Activated CD4-positive, CD25-positive, alpha-beta regulatory T cell treated with anti-CD3 and anti-CD28 coated beads, Interleukin-2, amount 50 U/mL, for 16 hours (primary cell): ENCODE measurements around the gene NT5C2.

Experiments used
- DNase-seq: peaks from one replicate; pipeline ENCODE4 v3.0.0-alpha.2; 2020; ENCODE audit warnings: low read depth, low spot score

The NT5C2 gene

DNA sequence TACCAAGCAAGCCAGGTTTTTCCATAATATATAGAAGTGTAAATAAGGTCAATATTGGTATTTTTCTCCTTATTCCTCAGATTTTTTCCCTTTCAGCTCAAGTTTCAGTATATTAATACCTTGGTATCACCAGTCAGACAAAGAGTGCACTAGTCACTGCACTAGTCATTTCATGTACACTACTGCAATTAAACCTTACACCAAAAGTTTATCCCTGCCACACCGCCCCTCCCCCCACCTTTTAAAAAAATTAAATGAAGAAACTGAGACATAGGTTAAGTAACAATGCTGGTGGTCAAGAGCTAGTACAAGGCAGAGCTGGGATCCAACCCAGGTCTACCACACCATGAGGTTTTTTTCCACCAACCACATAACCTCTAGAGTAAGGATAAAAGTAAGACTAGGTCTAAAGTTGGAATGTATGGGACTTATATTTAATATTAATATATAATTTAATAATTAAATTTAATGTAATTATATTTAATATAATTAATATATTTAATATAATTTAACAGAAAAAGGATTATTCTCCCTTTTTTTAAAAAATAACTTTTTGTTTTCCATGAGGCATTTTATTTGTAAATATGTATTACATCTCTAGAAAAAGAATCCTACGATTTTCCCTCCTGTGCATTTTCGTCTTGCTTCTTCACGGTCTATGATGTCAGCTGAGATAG is 68.5 kb downstream of the NT5C2 start:
- no peak for DNase-seq

DNA sequence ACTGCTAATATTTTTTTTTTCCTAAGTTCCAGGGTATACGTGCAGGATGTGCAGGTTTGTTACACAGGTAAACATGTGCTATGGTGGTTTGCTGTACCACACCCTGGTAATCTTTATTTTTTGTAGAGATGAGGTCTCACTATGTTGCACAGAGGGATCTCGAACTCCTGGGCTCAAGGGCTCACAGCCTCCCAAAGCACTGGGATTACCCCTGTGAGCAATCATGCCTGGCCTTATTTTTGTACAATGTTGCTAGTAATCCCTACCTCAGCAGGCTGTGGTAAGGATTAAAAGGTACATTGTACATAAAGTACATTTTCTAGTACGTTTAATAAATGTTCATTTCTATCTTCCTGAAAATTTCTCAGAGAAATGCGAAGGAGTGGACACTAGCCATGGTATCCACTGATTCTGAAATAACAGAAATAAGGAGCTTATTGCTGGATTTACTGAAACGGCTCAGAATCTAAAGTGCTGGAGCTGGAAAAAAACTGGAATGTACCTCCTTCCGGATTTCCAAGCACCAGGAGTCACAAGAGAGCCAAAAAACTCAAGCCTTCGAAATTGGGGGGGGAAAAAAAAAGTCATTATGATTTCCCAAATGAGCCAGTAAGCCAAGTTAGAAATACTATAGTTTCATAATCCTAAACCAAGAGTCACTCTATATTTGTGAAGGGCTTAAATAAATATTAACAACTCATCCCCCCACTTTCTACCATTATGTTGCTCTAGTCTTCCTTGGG is 69.6 kb downstream of the NT5C2 start:
- DNase-seq = no peak

DNA sequence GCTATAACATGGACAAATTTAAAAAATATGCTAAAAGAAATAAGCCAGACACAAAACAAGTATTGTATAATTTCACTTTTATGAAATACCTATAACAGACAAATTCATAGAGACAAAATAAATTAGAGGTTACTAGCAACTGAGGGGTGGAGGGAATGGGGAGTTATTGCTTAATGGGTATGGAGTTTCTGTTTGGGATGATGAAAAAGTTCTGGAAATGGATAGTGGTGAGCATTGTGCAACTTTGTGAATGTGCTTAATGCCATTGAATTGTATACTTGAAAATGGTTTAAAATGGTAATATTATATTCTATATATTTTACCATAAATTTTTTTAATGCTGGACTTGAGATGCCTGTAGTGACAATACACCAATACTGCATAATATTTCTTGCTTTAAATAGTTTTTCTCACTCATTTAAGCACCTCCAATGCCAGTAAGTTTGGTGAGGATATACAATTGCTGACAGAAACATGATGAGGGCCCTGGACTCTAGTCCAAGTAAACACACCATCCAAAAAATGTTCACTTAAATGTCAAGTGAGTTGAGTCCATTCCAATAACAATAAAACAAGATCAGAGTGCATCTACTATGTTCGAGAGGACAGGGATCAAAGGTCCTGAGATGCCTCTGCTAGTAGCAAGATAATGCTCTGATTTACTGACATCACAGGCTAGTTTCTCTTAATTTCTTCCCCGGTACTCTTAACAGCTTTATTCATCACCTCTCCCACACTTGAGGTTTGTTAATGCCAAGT is 71.9 kb downstream of the NT5C2 start:
- no peak for DNase-seq

DNA sequence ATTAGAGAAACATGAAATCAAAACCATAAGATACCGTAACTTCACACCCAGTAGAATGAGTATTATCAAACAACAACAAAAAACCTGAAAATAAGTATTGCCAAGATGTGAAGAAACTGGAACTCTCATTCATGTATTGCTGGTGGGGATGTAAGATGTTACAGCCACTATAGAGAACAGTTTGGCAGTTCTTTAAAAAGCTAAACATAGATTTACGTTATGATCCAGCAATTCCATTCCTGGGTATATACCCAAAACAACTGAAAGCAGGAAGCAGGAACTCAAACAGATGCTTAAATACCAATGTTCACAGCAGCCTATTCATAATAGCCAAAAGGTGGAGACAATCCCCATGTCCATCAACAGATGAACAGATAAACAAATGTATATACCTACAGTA is 72.5 kb downstream of the NT5C2 start:
- DNase-seq = no peak

DNA sequence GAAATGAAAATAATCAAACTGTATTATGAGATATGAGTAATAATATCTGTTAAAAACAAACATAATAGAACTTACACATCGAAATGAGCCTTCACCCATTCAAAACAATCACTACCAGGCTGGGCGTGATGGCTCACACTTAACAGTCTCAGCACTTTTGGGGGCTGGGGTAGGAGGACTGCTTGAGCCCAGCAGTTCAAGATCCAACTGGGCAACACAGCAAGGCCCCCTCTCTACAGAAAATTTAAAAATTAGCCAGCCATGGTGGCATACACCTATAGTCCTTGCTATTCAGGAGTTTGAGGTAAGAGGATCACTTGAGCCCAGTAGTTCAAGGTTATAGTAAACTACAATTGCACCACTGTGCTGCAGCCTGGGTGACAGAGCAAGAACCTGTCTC is 75.8 kb downstream of the NT5C2 start:
- no peak for DNase-seq

DNA sequence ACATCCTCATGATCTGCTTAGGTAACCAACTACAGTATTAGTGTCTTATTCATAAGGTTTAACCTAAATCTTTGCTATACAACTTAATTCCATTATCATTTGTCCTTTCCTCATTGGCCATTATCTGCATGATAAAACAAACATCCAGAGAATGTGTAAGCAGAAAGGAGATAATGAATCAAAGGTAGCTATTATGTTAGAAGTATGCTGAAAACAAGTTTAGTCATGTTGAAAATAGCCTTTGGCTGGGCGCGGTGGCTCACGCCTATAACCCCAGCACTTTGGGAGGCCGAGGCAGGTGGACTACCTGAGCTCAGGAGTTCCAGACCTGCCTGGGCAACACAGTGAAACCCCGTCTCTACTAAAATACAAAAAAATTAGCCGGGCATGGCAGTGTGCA is 78.2 kb downstream of the NT5C2 start:
- DNase-seq = no peak

DNA sequence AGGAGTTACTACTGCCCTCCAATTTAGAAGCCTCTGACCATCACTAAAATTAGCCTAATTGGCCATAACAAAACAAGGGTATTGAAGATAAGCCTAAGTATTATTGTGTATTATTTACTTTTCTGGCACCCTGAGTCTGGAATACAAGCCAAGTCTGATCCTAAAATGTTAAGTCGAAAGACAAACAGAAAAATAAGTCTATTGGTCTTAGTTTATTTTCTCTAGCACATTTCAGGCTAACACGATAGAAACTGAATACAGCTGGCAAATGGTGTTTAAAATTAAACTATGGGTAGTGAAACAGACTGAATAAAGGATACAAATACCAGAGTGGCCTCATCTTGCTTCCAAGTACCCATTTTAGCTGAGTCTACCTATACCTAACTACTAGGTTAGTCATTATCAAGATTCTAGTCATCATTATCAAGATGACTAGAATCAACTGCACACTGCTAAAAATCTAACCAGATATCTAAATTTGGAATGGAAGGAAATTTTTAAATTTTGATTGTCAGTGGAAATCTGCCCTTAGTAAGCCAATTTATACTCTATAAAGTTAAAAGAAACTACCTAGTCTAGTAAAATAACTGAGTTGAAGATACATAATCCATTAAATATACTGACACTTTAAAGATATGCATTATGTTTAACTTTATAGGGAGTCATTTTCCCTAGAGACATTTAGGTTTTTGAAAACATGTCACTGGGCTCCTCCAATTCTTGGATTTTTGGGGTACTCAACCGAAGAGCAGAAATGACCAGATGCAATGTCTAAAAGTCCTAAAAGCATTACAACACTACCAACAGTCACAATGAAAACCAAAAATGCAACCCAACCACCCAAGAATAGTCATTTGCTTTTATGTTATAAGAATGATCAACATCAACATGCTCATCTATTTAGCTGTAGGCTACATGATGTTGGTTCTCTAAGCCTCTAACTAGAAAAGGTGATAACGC is 80.9 kb downstream of the NT5C2 start:
- no peak for DNase-seq

DNA sequence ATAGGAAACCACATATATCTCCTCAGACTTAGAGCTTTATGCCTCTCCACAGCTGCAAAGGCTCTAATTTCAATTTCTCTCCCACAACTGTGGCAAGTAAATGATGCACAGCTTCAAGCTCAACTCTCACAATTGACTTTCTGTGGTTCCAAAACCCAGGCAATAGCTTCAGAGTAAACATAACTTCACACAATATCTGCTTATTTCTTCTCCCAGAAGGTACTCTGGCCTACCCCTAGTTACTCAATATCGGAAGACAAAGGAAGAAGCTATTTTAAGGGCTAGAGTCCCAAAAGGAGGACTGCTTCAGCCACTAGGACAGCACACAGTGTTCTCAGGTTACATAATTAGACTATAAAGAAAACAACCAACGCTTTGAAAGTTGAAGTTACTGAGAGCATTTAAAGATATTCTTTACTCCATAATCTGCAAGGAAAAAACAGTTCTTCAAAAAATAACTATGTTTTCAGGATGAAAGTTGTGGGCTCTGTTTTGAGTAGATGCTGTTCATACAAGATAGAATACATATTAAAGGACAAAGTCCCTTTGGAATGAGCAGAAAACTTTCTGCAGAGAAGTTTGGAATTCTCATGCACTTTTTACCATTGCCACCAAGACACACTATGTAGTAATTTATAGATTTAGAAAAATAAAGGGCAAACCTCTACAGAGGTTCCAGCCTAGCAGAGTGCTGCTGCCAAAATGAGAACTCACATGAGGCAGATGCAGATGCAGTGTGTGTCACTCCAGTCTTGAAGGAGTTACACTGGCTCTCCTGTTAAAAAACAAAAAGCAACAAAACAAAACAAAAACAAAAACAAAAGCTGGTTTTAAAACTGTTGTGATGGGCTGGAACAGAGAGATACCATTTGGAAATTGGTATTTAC is 81.8 kb downstream of the NT5C2 start:
- no peak for DNase-seq

DNA sequence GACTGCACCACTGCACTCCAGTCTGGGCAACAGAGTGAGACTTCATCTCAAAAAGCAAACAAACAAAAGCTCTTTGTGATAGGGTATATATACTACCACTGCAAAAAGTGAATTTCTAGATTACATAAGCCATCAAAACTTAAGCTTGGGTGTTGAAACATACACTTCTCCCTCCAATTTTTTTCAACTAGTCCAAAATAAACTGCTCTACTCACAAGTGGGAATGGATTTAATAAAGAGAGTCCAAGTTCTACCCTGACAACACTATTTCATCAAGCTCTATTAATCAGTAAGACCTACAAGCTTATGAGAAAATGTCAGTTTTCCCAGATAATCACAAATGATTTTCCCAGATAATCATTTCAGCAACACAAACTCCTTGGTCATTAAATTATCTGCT is 82.7 kb downstream of the NT5C2 start:
- no peak for DNase-seq

DNA sequence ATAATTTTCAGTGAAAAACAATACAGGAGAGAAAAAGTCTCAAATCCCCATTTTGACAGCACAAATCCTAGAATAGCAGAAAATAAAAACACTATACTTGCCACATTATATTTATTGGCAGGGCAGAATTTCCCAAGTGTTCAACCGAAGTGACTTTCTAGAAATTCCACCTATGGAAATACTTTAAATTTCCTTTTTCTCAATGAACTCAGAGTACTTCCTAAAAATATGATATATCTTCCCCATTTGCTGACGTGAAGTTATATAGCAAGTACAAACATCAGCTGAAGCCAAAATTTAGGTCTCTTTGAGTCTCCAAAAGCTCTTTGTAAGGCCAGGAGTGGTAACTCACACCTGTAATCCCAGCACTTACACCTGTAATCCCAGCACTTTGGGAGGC is 83.3 kb downstream of the NT5C2 start:
- no peak for DNase-seq

DNA sequence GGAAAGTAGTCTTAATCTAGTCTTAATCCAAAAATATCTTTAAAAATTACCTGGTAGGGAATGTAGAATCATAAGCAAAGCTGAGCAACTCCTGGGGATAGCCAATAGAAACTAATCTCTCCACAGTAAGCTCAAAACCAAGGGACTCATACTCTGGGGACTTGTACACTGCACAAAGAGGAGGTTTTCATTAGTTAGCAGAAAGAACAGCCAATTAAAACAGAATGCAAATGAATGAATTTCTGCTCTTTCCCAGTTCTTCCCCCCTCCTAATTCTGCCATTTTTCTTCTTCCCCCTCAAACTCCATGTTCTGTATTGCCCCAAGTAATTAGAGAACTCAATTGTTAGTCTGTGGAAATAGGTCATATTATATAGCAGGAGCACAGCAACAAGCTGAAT is 86.5 kb downstream of the NT5C2 start:
- no peak for DNase-seq

DNA sequence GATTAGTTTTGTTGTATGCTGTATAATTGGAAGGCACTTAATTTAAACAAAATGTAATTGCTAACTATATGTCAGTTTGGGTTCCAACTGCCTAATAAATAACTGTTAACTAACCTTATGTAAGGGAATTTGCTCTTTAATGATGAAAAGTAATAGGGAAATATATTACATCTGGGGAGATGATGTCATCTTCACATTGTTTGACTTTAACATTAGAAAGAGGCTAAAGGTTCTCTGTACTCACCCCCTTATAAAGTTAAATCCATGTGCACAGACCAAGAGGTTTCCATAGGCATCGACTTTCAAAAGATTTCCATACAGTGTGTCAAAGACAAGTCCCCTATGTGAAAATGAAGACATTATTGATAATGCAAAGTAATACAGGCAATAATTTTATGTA is 87.6 kb downstream of the NT5C2 start:
- no peak for DNase-seq

DNA sequence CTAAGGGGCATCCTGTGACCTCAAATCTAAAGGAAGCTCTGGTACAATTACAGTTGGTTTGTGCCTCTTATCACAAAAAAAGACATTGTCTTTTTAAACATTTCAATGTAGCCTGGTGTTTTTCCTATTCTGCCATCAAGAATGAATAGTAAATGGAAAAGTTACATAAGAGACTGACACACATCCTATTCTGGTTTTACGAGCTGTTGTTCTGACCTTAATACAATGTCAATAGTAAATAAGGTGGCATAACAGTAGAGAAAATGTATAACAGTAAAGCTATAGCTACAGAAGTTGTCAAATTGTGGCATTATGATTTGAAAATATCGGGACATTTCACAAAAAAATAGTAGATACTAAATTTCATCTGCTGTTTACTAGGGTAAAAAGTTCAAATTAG is 88.4 kb downstream of the NT5C2 start:
- DNase-seq = no peak

DNA sequence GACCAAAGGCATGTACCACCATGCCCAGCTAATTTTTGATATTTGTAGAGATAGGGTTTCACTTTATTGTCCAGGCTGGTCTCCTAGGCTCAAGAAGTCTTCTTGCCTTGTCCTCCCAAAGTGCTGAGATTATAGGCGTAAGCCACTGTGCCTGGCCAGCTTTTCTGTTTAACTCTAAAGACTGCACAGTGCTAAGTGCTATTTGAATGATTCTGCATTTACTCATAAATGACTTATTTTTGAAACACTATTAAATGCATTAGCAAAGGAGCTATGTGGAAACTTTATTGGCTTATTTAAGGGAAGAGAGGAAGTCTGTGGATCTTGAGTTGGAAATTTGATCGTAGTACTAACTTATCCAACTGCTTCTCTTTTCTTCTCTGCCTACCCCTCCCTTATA is 89.1 kb downstream of the NT5C2 start:
- DNase-seq = no peak

DNA sequence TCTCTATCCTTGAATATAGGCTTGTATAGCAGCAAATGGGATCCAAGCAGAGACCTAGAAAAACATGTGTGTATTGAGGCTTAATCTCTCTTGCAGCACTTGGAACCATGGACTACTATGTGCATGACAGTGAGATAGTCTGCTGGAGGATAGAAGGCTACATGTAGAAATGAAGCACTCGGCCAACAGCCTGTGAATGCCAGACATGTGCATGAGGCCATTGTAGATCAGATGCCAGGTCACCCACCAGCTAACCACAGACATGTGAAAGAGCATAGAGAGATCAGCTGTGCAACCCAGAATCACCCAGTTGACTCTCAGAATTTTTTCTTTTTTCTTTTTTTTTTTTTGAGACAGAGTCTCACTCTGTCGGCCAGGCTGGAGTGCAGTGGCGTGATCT is 90.9 kb downstream of the NT5C2 start:
- no peak for DNase-seq

DNA sequence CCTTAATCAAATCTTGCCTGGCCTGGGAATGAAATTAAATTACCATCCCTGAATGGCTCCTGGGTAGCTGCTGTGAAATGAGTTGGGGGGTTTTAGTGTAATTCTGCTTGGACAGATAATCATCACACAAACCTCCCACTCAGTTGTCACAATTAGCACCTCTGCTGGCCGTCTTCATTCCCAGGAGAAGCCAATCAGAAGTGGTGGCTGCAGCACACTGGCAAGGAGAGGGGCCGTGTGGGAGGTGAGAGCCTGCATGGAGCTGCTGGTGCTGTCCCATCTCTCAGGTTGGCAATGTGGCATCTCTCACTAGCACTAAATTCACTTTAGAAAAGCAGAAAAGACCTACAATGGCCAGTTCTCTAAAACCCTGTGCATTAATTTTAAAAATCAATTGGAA is 92.5 kb downstream of the NT5C2 start:
- DNase-seq = no peak

DNA sequence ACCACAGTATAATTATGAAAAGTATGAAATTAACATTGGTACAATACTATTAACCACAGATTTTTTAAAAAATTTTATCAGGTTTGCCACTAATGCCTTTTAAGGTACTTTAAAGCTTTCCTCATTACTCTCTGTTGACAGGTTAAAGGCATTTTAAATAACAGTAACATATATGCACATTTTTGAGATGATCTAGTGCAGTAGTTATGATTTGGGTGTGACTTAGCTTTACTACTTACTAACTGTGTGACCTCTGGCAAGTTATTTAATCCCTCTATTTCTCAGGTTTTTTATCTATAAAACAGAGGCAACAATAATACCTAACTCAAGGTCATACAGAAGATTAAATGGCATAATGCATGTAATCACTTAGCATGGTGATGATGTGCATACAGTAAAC is 94.8 kb downstream of the NT5C2 start:
- no peak for DNase-seq

DNA sequence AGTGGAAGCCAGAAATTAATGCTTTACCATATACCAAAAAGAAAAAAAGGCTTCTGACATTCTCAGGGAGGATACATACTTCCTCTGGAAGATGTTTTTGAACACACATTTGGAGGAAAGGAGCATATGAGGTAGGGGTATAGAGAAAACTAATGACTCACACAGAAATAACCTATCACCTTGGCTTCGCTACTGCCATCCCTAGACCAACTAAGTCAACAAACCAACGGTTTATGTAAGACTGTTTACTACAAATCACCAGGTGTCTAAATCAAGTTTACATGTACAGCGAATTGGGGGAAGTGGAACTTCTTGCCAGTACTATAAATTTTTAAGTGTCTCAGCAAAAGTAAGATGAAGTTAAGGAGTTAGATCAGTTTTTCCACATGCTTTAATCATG is 96.9 kb downstream of the NT5C2 start:
- no peak for DNase-seq

DNA sequence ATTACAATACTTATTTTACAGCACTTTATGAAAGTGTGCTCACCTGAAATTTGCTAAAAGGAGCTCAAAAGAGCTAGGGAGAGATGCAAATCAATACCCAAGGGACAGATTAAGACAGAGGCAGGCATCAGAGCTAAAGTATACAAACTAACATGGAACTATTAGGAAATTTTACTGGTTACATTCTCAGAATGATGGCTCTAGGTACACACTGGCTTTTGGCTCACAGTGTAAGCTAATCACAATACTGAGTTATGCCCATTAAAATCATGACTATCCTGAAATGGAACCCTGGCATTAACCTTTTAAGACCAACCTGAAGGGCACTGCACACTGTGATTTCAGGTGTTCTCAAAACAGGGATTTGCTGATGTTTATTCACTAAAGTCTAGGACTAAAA is 98.1 kb downstream of the NT5C2 start:
- DNase-seq = no peak

DNA sequence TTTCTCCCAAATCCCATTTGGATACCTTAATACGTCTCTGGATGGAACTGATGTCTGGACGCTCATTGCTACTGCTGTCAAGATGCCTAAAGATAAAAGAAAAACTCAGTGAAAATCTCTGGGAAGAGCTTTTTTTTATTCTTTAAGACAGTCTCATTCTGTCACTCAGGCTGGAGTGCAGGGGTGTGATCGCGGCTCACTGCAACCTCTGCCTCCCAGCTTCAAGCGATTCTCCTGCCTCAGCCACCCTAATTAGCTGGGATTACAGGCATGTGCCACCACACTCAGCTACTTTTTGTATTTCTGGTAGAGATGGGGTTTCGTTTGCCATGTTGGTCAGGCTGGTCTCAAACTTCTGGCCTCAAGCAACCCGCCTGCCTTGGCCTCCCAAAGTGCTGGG is 102.2 kb downstream of the NT5C2 start:
- DNase-seq = no peak

DNA sequence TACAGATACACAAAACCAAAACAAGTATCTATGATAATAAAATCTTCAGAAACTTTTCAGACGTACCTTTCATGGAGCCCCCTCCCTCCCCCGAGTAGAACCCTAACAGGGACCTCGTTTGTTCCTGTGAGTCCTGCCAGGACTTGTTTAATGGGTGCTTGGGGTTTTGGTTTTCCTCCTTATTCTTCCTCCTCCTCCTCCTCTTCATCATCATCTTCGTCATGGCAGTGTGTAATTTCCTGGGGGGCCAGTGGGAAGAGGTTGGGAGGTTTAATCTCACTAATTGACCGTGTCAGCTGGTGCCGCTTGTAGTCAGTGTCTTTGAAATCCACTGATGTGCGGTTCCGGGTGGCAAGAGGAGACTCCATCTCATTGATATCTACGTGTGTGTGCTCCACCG is 103.6 kb downstream of the NT5C2 start:
- no peak for DNase-seq
